Neural progenitor cell (in vitro differentiated cells): ENCODE measurements around the gene HS3ST2. TPM values are rescaled to one million over a fixed set of nuclear protein-coding genes. Genes with fewer than 3 reads are reported as not detected.

Source experiments
- DNase-seq: peaks from one replicate; pipeline ENCODE4 v3.0.0-alpha.2; 2016; ENCODE audit warnings: low spot score
- H2AFZ ChIP-seq: fragments of 200-600 bp; sonication (generic); replicated peaks from 2 replicates; pipeline ENCODE4 v1.6.1; 2016; ENCODE audit warnings: antibody characterized with exemption
- H3F3A ChIP-seq: fragments of 200-600 bp; sonication (generic); 2 replicates; pipeline ENCODE4 v1.6.1; 2016; ENCODE audit warnings: antibody characterized with exemption, low read depth
- H3K27ac ChIP-seq: fragments of 200-600 bp; sonication (generic); 2 replicates; pipeline ENCODE4 v1.5.1; 2016; ENCODE audit warnings: mild to moderate bottlenecking
- H3K27me3 ChIP-seq: fragments of 200-600 bp; sonication (generic); 2 replicates; pipeline ENCODE4 v1.6.1; 2016; ENCODE audit warnings: mild to moderate bottlenecking, moderate library complexity
- H3K36me3 ChIP-seq: fragments of 200-600 bp; sonication (generic); 2 replicates; pipeline ENCODE4 v1.5.1; 2016
- H3K4me1 ChIP-seq: fragments of 200-600 bp; sonication (generic); 2 replicates; pipeline ENCODE4 v1.6.1; 2016; ENCODE audit warnings: mixed run types
- H3K4me2 ChIP-seq: fragments of 200-600 bp; sonication (generic); 2 replicates; pipeline ENCODE4 v1.6.1; 2016
- H3K4me3 ChIP-seq: fragments of 200-600 bp; sonication (generic); 2 replicates; pipeline ENCODE4 v1.5.1; 2016
- H3K79me2 ChIP-seq: fragments of 200-600 bp; sonication (generic); 2 replicates; pipeline ENCODE4 v1.6.1; 2016; ENCODE audit warnings: low read depth
- H3K9ac ChIP-seq: fragments of 200-600 bp; sonication (generic); 2 replicates; pipeline ENCODE4 v1.6.1; 2016
- H3K9me3 ChIP-seq: fragments of 200-600 bp; sonication (generic); 2 replicates; pipeline ENCODE4 v1.5.1; 2016; ENCODE audit warnings: low read depth
- H4K20me1 ChIP-seq: fragments of 200-600 bp; sonication (generic); 2 replicates; pipeline ENCODE4 v1.6.1; 2016; ENCODE audit warnings: low read depth
- H3K27ac Mint-ChIP-seq: 3 replicates; pipeline ENCODE4 v1.8.0; 2021; ENCODE audit warnings: mixed read lengths
- H3K27me3 Mint-ChIP-seq: 2 replicates; pipeline ENCODE4 v1.8.0; 2022; ENCODE audit warnings: low read depth, mild to moderate bottlenecking, inconsistent platforms, moderate library complexity, mixed read lengths; ENCODE audit not compliant: insufficient read depth
- H3K36me3 Mint-ChIP-seq: 3 replicates; pipeline ENCODE4 v1.8.0; 2021; ENCODE audit warnings: mixed read lengths
- H3K4me1 Mint-ChIP-seq: 3 replicates; pipeline ENCODE4 v1.8.0; 2021; ENCODE audit warnings: mixed read lengths
- H3K4me3 Mint-ChIP-seq: 3 replicates; pipeline ENCODE4 v1.8.0; 2021; ENCODE audit warnings: mild to moderate bottlenecking, moderate library complexity, mixed read lengths
- H3K9me3 Mint-ChIP-seq: 3 replicates; pipeline ENCODE4 v1.8.0; 2020; ENCODE audit warnings: mixed read lengths
- CTCF ChIP-seq: fragments of 200-600 bp; sonication (generic); IDR thresholded peaks from 2 replicates; pipeline ENCODE4 v1.5.1; 2017; ENCODE audit warnings: antibody characterized with exemption, mild to moderate bottlenecking
- EZH2 ChIP-seq: fragments of 200-600 bp; sonication (generic); IDR thresholded peaks from 2 replicates; pipeline ENCODE4 v1.6.1; 2017; ENCODE audit warnings: antibody characterized with exemption, mild to moderate bottlenecking, moderate library complexity
- EZH2phosphoT487 ChIP-seq: fragments of 200-600 bp; sonication (generic); IDR thresholded peaks from 2 replicates; pipeline ENCODE4 v1.6.1; 2017; ENCODE audit warnings: antibody characterized with exemption
- total RNA-seq: library from RNA; depleted of rRNA; stranded (reverse); fragments of >200 nt; gene quantifications from 2 replicates; pipeline ENCODE4 v1.2.3, GENCODE V29; 2015; ENCODE audit warnings: low replicate concordance

HS3ST2 gene
- total RNA-seq, 1 donor from 2014 or later: not detected

- H3K9me3 Mint-ChIP-seq: no peaks in the 10 kb centered on the region
- no peaks in the 10 kb centered on the region for H3K4me1 Mint-ChIP-seq
- Histone ChIP-seq H3K9me3 (no peaks in the 10 kb centered on the region), H3K4me2 (no peak overlapping the region), H3F3A (no peaks in the 10 kb centered on the region), H3K4me3 (no peak overlapping the region), H3K79me2 (no peaks in the 10 kb centered on the region), H3K4me1 (no peaks in the 10 kb centered on the region), H4K20me1 (no peaks in the 10 kb centered on the region), H3K36me3 (no peaks in the 10 kb centered on the region), H3K27ac (no peak overlapping the region), H3K27me3 (no peaks in the 10 kb centered on the region), H2AFZ (no peak overlapping the region), H3K9ac (no peak overlapping the region)
- TF ChIP-seq CTCF (no peak), EZH2phosphoT487 (no peak), EZH2 (no peak)
- H3K27ac Mint-ChIP-seq: no peak overlapping the region
- H3K27me3 Mint-ChIP-seq: no peaks in the 10 kb centered on the region
- DNase-seq: no peak
- H3K36me3 Mint-ChIP-seq: no peaks in the 10 kb centered on the region
- H3K4me3 Mint-ChIP-seq: no peak overlapping the region
These were observed 33.1 kb downstream of the HS3ST2 start for GRCh38 chr16:22847100-22847499.

- H3K27ac ChIP-seq: no peak overlapping the region
- no peaks in the 10 kb centered on the region for H3K27me3 ChIP-seq
- H3K4me2 ChIP-seq: no peak overlapping the region
- Mint-ChIP-seq H3K4me1 (no peaks in the 10 kb centered on the region), H3K27me3 (no peaks in the 10 kb centered on the region), H3K9me3 (no peaks in the 10 kb centered on the region), H3K27ac (no peak overlapping the region), H3K36me3 (no peaks in the 10 kb centered on the region), H3K4me3 (no peak overlapping the region)
- TF ChIP-seq EZH2phosphoT487: no peak
- no peaks in the 10 kb centered on the region for H3K9me3 ChIP-seq
- H3K4me3 ChIP-seq: no peak overlapping the region
- H3K9ac ChIP-seq: no peak overlapping the region
- no peaks in the 10 kb centered on the region for H4K20me1 ChIP-seq
- no peaks in the 10 kb centered on the region for H3F3A ChIP-seq
- no peak for DNase-seq
- H3K36me3 ChIP-seq: no peaks in the 10 kb centered on the region
- no peaks in the 10 kb centered on the region for H3K79me2 ChIP-seq
- H2AFZ ChIP-seq: no peak overlapping the region
- H3K4me1 ChIP-seq: no peaks in the 10 kb centered on the region
These were observed 33.7 kb downstream of the HS3ST2 start for GRCh38 chr16:22847690-22848089.

GRCh38 chr16:22848451-22848850 is 34.5 kb downstream of the HS3ST2 start:
- Histone ChIP-seq H3K4me1 (no peaks in the 10 kb centered on the region), H3K9me3 (no peaks in the 10 kb centered on the region), H4K20me1 (no peaks in the 10 kb centered on the region), H3K27ac (no peak overlapping the region), H3K4me2 (no peak overlapping the region), H3K9ac (no peak overlapping the region), H3K79me2 (no peaks in the 10 kb centered on the region), H3K27me3 (no peaks in the 10 kb centered on the region), H2AFZ (peak overlapping the region; percentile 22), H3K4me3 (no peak overlapping the region), H3F3A (no peaks in the 10 kb centered on the region), H3K36me3 (no peaks in the 10 kb centered on the region)
- Mint-ChIP-seq H3K27me3 (no peaks in the 10 kb centered on the region), H3K4me3 (no peak overlapping the region), H3K36me3 (no peaks in the 10 kb centered on the region), H3K9me3 (no peaks in the 10 kb centered on the region), H3K4me1 (no peaks in the 10 kb centered on the region), H3K27ac (no peak overlapping the region)
- TF ChIP-seq CTCF (no peak), EZH2phosphoT487 (no peak), EZH2 (no peak)
- no peak for DNase-seq

- H3K4me3 Mint-ChIP-seq: no peak overlapping the region
- Histone ChIP-seq H4K20me1 (no peaks in the 10 kb centered on the region), H3F3A (no peaks in the 10 kb centered on the region), H3K9me3 (no peaks in the 10 kb centered on the region), H3K27ac (no peak overlapping the region), H3K4me2 (no peak overlapping the region), H3K79me2 (no peaks in the 10 kb centered on the region), H3K4me1 (no peaks in the 10 kb centered on the region), H2AFZ (no peak overlapping the region), H3K36me3 (no peaks in the 10 kb centered on the region), H3K9ac (no peak overlapping the region), H3K27me3 (no peaks in the 10 kb centered on the region), H3K4me3 (no peak overlapping the region)
- no peaks in the 10 kb centered on the region for H3K36me3 Mint-ChIP-seq
- no peak overlapping the region for H3K27ac Mint-ChIP-seq
- H3K27me3 Mint-ChIP-seq: no peaks in the 10 kb centered on the region
- H3K4me1 Mint-ChIP-seq: no peaks in the 10 kb centered on the region
- H3K9me3 Mint-ChIP-seq: no peaks in the 10 kb centered on the region
- no peak for DNase-seq
- TF ChIP-seq EZH2 (no peak), CTCF (no peak), EZH2phosphoT487 (no peak)
These were observed 35.6 kb downstream of the HS3ST2 start for GRCh38 chr16:22849517-22849916.
